Uterus (tissue), 2 donors: ENCODE data around the gene CHEK1.

ENCODE experiments used
- POLR2A ChIP-seq, 2 donors: fragments of 450-650 bp; IDR thresholded peaks; one replicate each; pipeline ENCODE4 v1.6.1; 2016; ENCODE audit warnings: antibody characterized with exemption in 2 of 2, mild to moderate bottlenecking in 1 of 2, moderate library complexity in 1 of 2
- TF ChIP-seq, protein P1 (sequence below), 4 experiments: fragments of 200-600 bp in 2 of 4; fragments of 450-650 bp in 2 of 4; sonication (generic) in 2 of 4; IDR thresholded peaks; one replicate each; pipeline ENCODE4 v1.5.1; 2016 to 2019; ENCODE audit warnings: antibody characterized with exemption in 4 of 4, mild to moderate bottlenecking in 2 of 4, moderate library complexity in 1 of 4

DNA sequence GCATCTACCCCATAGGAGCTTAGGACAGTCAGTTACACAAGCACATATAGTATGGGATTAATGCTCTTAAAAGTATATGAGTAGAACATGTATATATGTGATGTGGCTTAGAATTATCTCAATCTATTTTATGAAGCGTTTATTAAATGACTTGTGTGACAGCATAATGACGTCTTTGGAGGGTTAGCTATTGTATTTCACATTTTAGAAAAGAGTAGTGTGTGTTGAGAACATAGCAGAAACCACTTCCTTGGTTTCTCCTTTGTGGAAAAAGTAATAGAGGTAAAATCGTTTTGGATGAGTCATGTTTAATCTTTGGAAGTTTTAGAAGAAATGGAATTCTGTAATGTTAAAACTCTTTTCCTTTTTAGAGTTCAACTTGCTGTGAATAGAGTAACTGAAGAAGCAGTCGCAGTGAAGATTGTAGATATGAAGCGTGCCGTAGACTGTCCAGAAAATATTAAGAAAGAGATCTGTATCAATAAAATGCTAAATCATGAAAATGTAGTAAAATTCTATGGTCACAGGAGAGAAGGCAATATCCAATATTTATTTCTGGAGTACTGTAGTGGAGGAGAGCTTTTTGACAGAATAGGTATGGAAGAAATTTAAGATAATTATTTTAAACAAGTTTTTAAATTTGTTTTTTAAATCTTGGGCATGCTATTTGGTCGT lies 2.4 kb downstream of the CHEK1 start:
- TF ChIP-seq, protein P1, sequence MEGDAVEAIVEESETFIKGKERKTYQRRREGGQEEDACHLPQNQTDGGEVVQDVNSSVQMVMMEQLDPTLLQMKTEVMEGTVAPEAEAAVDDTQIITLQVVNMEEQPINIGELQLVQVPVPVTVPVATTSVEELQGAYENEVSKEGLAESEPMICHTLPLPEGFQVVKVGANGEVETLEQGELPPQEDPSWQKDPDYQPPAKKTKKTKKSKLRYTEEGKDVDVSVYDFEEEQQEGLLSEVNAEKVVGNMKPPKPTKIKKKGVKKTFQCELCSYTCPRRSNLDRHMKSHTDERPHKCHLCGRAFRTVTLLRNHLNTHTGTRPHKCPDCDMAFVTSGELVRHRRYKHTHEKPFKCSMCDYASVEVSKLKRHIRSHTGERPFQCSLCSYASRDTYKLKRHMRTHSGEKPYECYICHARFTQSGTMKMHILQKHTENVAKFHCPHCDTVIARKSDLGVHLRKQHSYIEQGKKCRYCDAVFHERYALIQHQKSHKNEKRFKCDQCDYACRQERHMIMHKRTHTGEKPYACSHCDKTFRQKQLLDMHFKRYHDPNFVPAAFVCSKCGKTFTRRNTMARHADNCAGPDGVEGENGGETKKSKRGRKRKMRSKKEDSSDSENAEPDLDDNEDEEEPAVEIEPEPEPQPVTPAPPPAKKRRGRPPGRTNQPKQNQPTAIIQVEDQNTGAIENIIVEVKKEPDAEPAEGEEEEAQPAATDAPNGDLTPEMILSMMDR (IDR thresholded peaks at IDR 0.05), result no peak
- TF ChIP-seq POLR2A (IDR thresholded peaks at IDR 0.05), result no peak
